Parathyroid adenoma (tissue), 2 donors: ENCODE results near the gene GALK1.
A peak's percentile ranks its signal among the peaks of the same experiment; 100 is the strongest.

Source experiments
- H2AFZ ChIP-seq: fragments of 300-600 bp; sonication (generic); one replicate; pipeline ENCODE4 v1.7.0; 2017; ENCODE audit warnings: antibody characterized with exemption, mild to moderate bottlenecking
- H3K27ac ChIP-seq: fragments of 300-600 bp; sonication (generic); one replicate; pipeline ENCODE4 v1.7.0; 2017
- H3K27me3 ChIP-seq: fragments of 300-600 bp; sonication (generic); one replicate; pipeline ENCODE4 v1.7.0; 2017; ENCODE audit warnings: low read length; ENCODE audit not compliant: control insufficient read depth, insufficient read depth
- H3K36me3 ChIP-seq: fragments of 300-600 bp; sonication (generic); one replicate; pipeline ENCODE4 v1.7.0; 2017; ENCODE audit warnings: low read length; ENCODE audit not compliant: control insufficient read depth, insufficient read depth
- H3K4me1 ChIP-seq: fragments of 300-600 bp; sonication (generic); one replicate; pipeline ENCODE4 v1.7.0; 2017; ENCODE audit warnings: control low read depth
- H3K4me2 ChIP-seq: fragments of 300-600 bp; sonication (generic); one replicate; pipeline ENCODE4 v1.7.0; 2017; ENCODE audit warnings: low read length
- H3K4me3 ChIP-seq: fragments of 300-600 bp; sonication (generic); one replicate; pipeline ENCODE4 v1.7.0; 2017; ENCODE audit warnings: low read depth, low read length
- H3K79me2 ChIP-seq: fragments of 300-600 bp; sonication (generic); one replicate; pipeline ENCODE4 v1.7.0; 2017; ENCODE audit warnings: control low read depth
- H3K9ac ChIP-seq: fragments of 300-600 bp; sonication (generic); one replicate; pipeline ENCODE4 v1.7.0; 2017; ENCODE audit warnings: mild to moderate bottlenecking
- H3K9me3 ChIP-seq: fragments of 300-600 bp; sonication (generic); one replicate; pipeline ENCODE4 v1.7.0; 2017; ENCODE audit warnings: low read length; ENCODE audit not compliant: control insufficient read depth
- CTCF ChIP-seq: fragments of 300-600 bp; sonication (generic); IDR thresholded peaks from one replicate; pipeline ENCODE4 v1.7.0; 2017; ENCODE audit warnings: antibody characterized with exemption, mild to moderate bottlenecking
- donor health status: primary hyperparathyroidism.

Gene GALK1

DNA sequence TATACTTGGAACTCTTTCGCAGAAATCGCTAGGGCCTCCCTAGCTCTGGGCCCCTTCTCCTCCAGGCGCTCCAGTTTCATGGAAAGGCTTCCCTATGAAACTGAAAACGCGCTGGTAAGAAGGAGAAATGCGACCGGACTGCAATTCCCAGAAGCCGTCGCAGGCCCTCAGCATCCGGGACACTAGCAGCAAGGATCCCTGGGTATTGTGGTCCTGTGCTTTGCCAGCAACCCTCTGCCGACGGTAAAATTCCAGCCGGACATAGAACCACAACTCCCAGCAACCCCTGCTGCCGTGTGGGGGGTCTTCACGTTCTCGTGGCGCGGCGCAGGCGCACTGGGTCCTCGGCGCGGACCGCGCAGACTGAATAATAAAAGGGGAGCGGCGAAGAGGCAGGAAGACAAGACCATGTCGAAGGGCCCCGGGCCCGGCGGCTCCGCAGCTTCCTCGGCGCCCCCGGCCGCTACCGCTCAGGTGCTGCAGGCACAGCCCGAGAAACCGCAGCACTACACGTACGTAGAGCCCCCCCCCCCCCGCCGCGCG lies 19.6 kb upstream of the GALK1 start, which contains the start of gene UNK:
Gene UNK (plus strand): TSS at position 334 of the 543 bp plus-strand sequence. CDS start 75 bp downstream, at position 409.
- TF ChIP-seq CTCF = no peak
- H3K9ac ChIP-seq = peak within 1 kb of the TSS; percentile 64

DNA sequence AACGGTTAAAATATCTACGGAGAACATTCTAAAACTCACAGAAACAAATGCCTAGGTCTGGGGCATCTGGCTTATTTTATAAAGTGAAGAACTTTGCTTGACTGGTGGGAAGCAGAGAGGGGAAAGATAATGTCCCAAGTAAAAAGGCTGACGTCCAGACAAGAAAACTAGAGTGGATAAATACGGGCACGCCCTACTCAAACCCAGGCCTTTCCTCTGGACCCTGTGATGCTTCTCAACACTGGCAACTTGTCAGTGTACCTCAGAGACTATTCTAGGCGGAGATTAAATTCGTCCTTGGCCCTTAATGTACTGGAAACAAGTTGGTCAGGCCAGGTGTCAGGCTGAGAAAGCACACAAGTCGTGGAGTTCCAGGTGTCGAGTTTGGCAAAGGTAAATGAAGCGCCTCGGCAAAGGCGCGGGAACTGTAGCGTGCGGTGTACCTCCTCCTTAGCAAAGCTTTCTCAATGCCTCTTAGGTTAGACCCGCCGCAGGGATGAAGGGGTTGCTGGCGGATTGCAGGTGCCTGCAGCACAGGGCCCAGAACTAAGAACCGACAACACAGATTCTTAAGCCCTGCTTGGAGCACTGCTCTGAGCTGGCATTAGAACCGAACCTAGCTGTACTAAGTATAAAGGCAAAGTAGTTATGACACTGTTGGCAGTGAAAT lies 18.9 kb upstream of the GALK1 start:
- H3K27me3 ChIP-seq = no peaks in the 10 kb centered on the region
- H3K79me2 ChIP-seq = peaks cover 22% of the 10 kb centered on the region
- peak overlapping the region; percentile 82 for H3K4me3 ChIP-seq
- H3K4me2 ChIP-seq = peak overlapping the region; percentile 96
- no peaks in the 10 kb centered on the region for H3K9me3 ChIP-seq
- H3K36me3 ChIP-seq = no peaks in the 10 kb centered on the region
- peak overlapping the region; percentile 83 for H2AFZ ChIP-seq
- peaks cover 24% of the 10 kb centered on the region for H3K4me1 ChIP-seq
- peak overlapping the region; percentile 98 for H3K27ac ChIP-seq
- H3K9ac ChIP-seq = no peak overlapping the region
- TF ChIP-seq CTCF = no peak

More for the DNA sequence above, 19.6 kb upstream of the GALK1 start, which contains the start of gene UNK:
- H3K4me2 ChIP-seq = peak within 1 kb of the TSS; percentile 96
- H3K27me3 ChIP-seq = no peaks in the 10 kb centered on the region
- peaks cover 24% of the 10 kb centered on the region for H3K4me1 ChIP-seq
- H3K79me2 ChIP-seq = peaks cover 22% of the 10 kb centered on the region
- peak within 1 kb of the TSS; percentile 83 for H2AFZ ChIP-seq
- no peaks in the 10 kb centered on the region for H3K36me3 ChIP-seq
- peak within 1 kb of the TSS; percentile 82 for H3K4me3 ChIP-seq
- peak within 1 kb of the TSS; percentile 98 for H3K27ac ChIP-seq
- H3K9me3 ChIP-seq = no peaks in the 10 kb centered on the region

DNA sequence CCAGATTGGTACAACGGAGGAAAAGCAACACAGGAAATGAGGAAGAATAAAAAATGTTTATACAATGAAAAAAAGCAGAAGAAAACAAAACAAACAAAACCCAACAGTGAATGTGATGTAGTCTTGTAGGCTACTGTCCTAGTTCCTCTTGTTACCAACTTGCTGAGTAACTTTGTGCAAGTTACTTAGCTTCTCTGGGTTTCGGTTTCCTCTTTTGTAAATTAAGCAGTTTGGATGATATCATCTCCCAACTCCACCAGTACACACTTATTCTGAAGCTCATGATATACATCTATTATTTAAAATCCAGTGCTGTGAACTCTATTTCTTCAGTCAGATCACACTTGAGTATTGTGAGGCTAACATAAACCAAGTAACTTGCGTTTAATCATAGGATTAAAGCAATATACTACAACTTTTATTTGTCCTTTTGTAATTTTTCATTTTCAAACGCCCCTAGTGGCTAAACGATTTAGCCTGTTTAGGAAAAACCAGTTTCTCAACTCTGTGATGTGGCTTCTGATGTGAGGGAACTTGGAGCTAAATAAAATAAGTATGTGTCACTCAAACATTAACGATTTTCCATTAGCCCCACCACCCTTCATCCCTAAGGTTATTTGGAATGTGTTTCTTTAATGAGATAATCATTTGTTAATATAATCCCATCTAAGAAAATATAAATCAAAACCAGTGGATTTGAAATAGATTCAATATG lies 18.2 kb upstream of the GALK1 start:
- peak; percentile 86 for TF ChIP-seq CTCF
- H3K9ac ChIP-seq = no peak overlapping the region

DNA sequence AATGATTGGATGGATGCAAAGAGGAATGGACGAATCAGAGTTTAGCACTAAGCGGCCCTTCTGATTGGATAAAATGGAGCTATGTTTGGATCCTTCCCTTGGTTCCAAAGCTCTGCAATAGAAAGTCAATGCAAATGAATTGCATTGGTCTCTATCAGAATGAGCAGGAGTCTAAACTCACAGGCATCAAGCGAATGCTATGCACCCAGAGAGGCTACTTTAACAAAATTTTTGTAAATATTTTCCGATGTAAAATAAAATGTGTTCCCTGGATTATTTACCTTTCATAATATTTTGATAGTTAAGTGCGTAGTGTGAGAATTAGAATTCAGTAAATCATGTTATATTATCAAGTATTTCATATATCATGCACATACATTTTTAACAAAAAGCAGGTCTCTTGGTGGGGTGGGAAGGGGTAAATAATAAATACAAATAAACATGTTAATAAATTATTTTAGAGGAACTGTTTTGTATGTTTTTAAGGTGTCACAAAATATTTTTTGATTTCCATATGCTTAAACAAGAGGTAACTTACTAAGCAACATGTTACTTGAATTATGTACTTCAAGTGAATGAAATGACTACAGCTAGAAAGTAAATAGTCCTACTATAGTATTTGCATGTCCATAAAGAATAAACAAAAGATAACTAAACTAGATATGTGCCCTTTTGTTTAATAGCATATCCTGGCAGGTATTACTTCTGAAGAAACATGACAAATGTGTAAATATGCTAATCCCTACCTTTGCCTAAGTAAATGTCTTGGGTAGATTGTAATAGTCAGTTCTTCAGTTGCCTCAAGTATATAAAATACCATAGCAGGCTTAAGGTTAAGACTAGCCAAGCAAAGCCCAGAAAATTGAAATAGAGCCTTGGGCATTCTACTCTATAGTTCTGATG lies 15.2 kb upstream of the GALK1 start:
- H3K4me1 ChIP-seq = peaks cover 26% of the 10 kb centered on the region
- peaks cover 19% of the 10 kb centered on the region for H3K79me2 ChIP-seq
- no peak overlapping the region for H3K9ac ChIP-seq
- peak overlapping the region; percentile 98 for H3K27ac ChIP-seq
- peak overlapping the region; percentile 99 for H3K4me3 ChIP-seq
- no peak overlapping the region for H3K4me2 ChIP-seq
- TF ChIP-seq CTCF = no peak
- no peaks in the 10 kb centered on the region for H3K36me3 ChIP-seq
- H3K9me3 ChIP-seq = no peaks in the 10 kb centered on the region
- no peaks in the 10 kb centered on the region for H3K27me3 ChIP-seq
- H2AFZ ChIP-seq = peak overlapping the region; percentile 52

More for the DNA sequence above, 18.2 kb upstream of the GALK1 start:
- Histone ChIP-seq H3K27me3 (no peaks in the 10 kb centered on the region), H3K4me2 (peak overlapping the region; percentile 96), H3K79me2 (peaks cover 26% of the 10 kb centered on the region), H3K27ac (peak overlapping the region; percentile 98), H3K4me3 (peak overlapping the region; percentile 82), H3K36me3 (no peaks in the 10 kb centered on the region), H3K9me3 (no peaks in the 10 kb centered on the region), H3K4me1 (peaks cover 24% of the 10 kb centered on the region), H2AFZ (peak overlapping the region; percentile 65)
